Panc1 (cell line): Measurements from ENCODE around the gene TFAP2B.

Source experiments
- CTCF ChIP-seq: fragments of 450-650 bp; IDR thresholded peaks from 2 replicates; pipeline ENCODE4 v1.5.1; 2017; ENCODE audit warnings: mild to moderate bottlenecking
- POLR2AphosphoS5 ChIP-seq: IDR thresholded peaks from 2 replicates; pipeline ENCODE4 v1.6.1; 2012; ENCODE audit warnings: mild to moderate bottlenecking, low read depth, low read length, moderate library complexity
- REST ChIP-seq, 2 experiments: IDR thresholded peaks; 2 replicates each; pipeline ENCODE4 v1.6.1; 2011 to 2012; ENCODE audit warnings: low read depth in 2 of 2, control low read depth in 1 of 2, low read length in 1 of 2, mild to moderate bottlenecking in 1 of 2, moderate library complexity in 1 of 2; ENCODE audit not compliant: insufficient read depth in 1 of 2
- SIN3A ChIP-seq: IDR thresholded peaks from 2 replicates; pipeline ENCODE4 v1.6.1; 2012; ENCODE audit warnings: low read depth, mild to moderate bottlenecking, low read length, moderate library complexity, borderline replicate concordance; ENCODE audit not compliant: insufficient read depth
- TCF7L2 ChIP-seq: IDR thresholded peaks from 2 replicates; pipeline ENCODE4 v1.6.1; 2011; ENCODE audit warnings: mild to moderate bottlenecking, low read depth, low read length, inconsistent platforms

- TF ChIP-seq CTCF (no peak), TCF7L2 (no peak), REST (IDR thresholded peaks at IDR 0.05; ENCODE audit: insufficient read depth in 1 of 2, low read depth in 2 of 2, low read length in 1 of 2) (no peak), POLR2AphosphoS5 (no peak), SIN3A (no peak)
Observed at GRCh38 chr6:50884364-50884763, 65.7 kb downstream of the TFAP2B start.
